ENCODE results near the gene TPSD1.

The TPSD1 gene

GRCh38 chr16:1277617-1278282 lies 21.9 kb downstream of the TPSD1 start:
- Histone ChIP-seq H2AFZ (ENCODE audit: low read depth, low read length, severe bottlenecking) (no peak overlapping the region), H3K27me3 (ENCODE audit: low read length) (no peaks in the 10 kb centered on the region), H3K4me3 (ENCODE audit: insufficient read depth, low read length, poor library complexity, severe bottlenecking) (no peak overlapping the region)

DNA sequence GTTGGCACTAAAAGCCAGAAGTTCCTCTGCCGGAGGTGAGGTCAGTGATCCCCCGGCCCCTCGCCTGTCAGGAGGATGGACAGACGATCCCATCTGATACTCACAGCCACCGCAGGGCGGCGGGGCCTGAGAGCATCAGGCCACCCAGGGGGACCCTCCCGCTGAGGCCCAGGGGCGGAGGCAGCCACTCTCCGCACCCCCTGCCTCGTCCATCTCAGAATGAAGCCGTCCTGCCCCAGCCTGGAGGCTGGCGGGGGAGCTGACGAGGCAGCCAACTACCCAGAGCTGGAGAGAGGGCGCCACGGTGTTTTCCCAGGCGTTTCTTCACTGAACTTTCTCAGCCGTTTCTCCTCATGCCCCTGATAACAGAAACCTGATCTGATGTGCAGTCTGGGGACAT lies 22.6 kb downstream of the TPSD1 start:
- H3K27me3 ChIP-seq (ENCODE audit: low read length) = no peaks in the 10 kb centered on the region
- no peaks in the 10 kb centered on the region for H3K36me3 ChIP-seq (ENCODE audit: low read length)
- H2AFZ ChIP-seq (ENCODE audit: low read depth, low read length, severe bottlenecking) = no peak overlapping the region
- no peaks in the 10 kb centered on the region for H3K79me2 ChIP-seq (ENCODE audit: insufficient read depth, low read length)
- H3K9me2 ChIP-seq (replicated peaks; ENCODE audit: insufficient read depth, low read length) = no peaks in the 10 kb centered on the region
- no peak overlapping the region for H3K9ac ChIP-seq (ENCODE audit: low read length)
- H3F3A ChIP-seq (ENCODE audit: insufficient read depth) = no peaks in the 10 kb centered on the region
- H3K9me3 ChIP-seq (ENCODE audit: insufficient read depth, low read length) = no peaks in the 10 kb centered on the region
- H3K27ac ChIP-seq (ENCODE audit: low read depth, low read length) = no peak overlapping the region
- no peak overlapping the region for H3K4me3 ChIP-seq (ENCODE audit: insufficient read depth, low read length, poor library complexity, severe bottlenecking)
- no peaks in the 10 kb centered on the region for H4K20me1 ChIP-seq (ENCODE audit: low read depth, low read length)
- TF ChIP-seq, protein P1, sequence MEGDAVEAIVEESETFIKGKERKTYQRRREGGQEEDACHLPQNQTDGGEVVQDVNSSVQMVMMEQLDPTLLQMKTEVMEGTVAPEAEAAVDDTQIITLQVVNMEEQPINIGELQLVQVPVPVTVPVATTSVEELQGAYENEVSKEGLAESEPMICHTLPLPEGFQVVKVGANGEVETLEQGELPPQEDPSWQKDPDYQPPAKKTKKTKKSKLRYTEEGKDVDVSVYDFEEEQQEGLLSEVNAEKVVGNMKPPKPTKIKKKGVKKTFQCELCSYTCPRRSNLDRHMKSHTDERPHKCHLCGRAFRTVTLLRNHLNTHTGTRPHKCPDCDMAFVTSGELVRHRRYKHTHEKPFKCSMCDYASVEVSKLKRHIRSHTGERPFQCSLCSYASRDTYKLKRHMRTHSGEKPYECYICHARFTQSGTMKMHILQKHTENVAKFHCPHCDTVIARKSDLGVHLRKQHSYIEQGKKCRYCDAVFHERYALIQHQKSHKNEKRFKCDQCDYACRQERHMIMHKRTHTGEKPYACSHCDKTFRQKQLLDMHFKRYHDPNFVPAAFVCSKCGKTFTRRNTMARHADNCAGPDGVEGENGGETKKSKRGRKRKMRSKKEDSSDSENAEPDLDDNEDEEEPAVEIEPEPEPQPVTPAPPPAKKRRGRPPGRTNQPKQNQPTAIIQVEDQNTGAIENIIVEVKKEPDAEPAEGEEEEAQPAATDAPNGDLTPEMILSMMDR (IDR thresholded peaks at IDR 0.05; ENCODE audit: insufficient read depth, low read length, poor library complexity, severe bottlenecking) = no peak
- no peak for TF ChIP-seq EZH2phosphoT487 (conservative IDR thresholded peaks at IDR 0.05; ENCODE audit: low read length)
- H3K4me2 ChIP-seq (ENCODE audit: low read depth, low read length, poor library complexity, severe bottlenecking) = no peak overlapping the region

More at GRCh38 chr16:1277617-1278282, 21.9 kb downstream of the TPSD1 start:
- Histone ChIP-seq H3K9me3 (ENCODE audit: insufficient read depth, low read length) (no peaks in the 10 kb centered on the region), H3K36me3 (ENCODE audit: low read length) (no peaks in the 10 kb centered on the region), H3K9me2 (replicated peaks; ENCODE audit: insufficient read depth, low read length) (no peaks in the 10 kb centered on the region), H3K79me2 (ENCODE audit: insufficient read depth, low read length) (no peaks in the 10 kb centered on the region), H4K20me1 (ENCODE audit: low read depth, low read length) (no peaks in the 10 kb centered on the region), H3K27ac (ENCODE audit: low read depth, low read length) (no peak overlapping the region), H3K4me2 (ENCODE audit: low read depth, low read length, poor library complexity, severe bottlenecking) (no peak overlapping the region), H3K9ac (ENCODE audit: low read length) (no peak overlapping the region), H3F3A (ENCODE audit: insufficient read depth) (no peaks in the 10 kb centered on the region)
- TF ChIP-seq, protein P1 (IDR thresholded peaks at IDR 0.05; ENCODE audit: insufficient read depth, low read length, poor library complexity, severe bottlenecking) = no peak

GRCh38 chr16:1279081-1279944 lies 23.4 kb downstream of the TPSD1 start:
- Histone ChIP-seq H3K79me2 (ENCODE audit: insufficient read depth, low read length) (no peaks in the 10 kb centered on the region), H3F3A (ENCODE audit: insufficient read depth) (no peaks in the 10 kb centered on the region), H2AFZ (ENCODE audit: low read depth, low read length, severe bottlenecking) (no peak overlapping the region), H3K36me3 (ENCODE audit: low read length) (no peaks in the 10 kb centered on the region), H3K9me3 (ENCODE audit: insufficient read depth, low read length) (no peaks in the 10 kb centered on the region), H3K9ac (ENCODE audit: low read length) (no peak overlapping the region), H3K27ac (ENCODE audit: low read depth, low read length) (no peak overlapping the region), H3K27me3 (ENCODE audit: low read length) (no peaks in the 10 kb centered on the region), H3K9me2 (replicated peaks; ENCODE audit: insufficient read depth, low read length) (no peaks in the 10 kb centered on the region), H3K4me2 (ENCODE audit: low read depth, low read length, poor library complexity, severe bottlenecking) (no peak overlapping the region), H3K4me3 (ENCODE audit: insufficient read depth, low read length, poor library complexity, severe bottlenecking) (no peak overlapping the region), H4K20me1 (ENCODE audit: low read depth, low read length) (no peaks in the 10 kb centered on the region)
- TF ChIP-seq, protein P1 (IDR thresholded peaks at IDR 0.05; ENCODE audit: insufficient read depth, low read length, poor library complexity, severe bottlenecking) = no peak

Data from SU-DHL-6 (cell line).